T-helper 2 cell treated with Interferon-gamma antibody and Interleukin-4, amounts not matched to agents 5 μg/mL and 100 μg/mL, for 36 hours (primary cell): ENCODE results near the gene UGT2A1.

Experiments used
- DNase-seq: peaks from one replicate; pipeline ENCODE4 v3.0.0; 2021; ENCODE audit warnings: low spot score
- H3K27ac Mint-ChIP-seq: one replicate; pipeline ENCODE4 v1.8.0; 2021; ENCODE audit warnings: mild to moderate bottlenecking, mixed read lengths
- H3K27me3 Mint-ChIP-seq: one replicate; pipeline ENCODE4 v1.8.0; 2021; ENCODE audit warnings: low read depth, mixed read lengths
- H3K36me3 Mint-ChIP-seq: one replicate; pipeline ENCODE4 v1.8.0; 2021; ENCODE audit warnings: low read depth, mixed read lengths
- H3K4me1 Mint-ChIP-seq: one replicate; pipeline ENCODE4 v1.8.0; 2021; ENCODE audit warnings: low read depth, mixed read lengths
- H3K4me3 Mint-ChIP-seq: one replicate; pipeline ENCODE4 v1.8.0; 2022; ENCODE audit warnings: mild to moderate bottlenecking, moderate library complexity, mixed read lengths
- H3K9me3 Mint-ChIP-seq: one replicate; pipeline ENCODE4 v1.8.0; 2021; ENCODE audit warnings: mixed read lengths

UGT2A1 gene

DNA sequence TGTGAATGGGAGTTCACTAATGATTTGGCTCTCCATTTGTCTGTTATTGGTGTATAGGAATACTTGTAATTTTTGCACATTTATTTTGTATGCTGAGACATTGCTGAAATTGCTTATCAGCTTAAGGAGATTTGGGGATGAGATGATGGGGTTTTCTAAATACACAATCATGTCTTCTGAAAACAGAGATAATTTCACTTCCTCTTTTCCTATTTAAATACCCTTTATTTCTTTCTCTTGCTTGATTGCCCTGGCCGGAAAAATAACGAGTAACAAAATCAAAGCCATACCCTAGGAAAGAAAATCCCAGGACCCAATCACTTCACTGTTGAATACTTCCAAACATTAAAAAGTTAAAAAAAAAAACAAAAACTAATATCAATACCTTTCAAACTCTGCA lies 89.6 kb downstream of the UGT2A1 start:
- H3K27me3 Mint-ChIP-seq: no peaks in the 10 kb centered on the region

DNA sequence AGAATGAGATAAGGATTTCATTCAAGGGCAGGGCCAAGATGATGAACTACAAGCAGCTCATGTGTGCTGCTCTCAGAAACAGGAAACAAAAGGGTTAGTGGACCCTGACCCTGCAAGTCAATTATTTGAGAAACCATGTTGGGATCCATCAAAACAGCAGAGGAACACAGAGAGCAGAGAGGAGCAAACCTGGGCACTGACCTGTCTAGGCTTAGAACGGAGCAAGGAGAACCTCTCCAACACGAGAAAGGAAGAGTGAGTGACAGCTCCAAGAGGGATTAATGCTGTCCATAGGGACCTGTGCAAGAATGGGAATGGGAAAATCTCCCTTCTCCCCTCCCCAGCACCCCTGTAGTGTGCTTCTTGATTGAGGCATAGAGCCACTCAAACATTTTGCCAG lies 103.4 kb downstream of the UGT2A1 start:
- no peaks in the 10 kb centered on the region for H3K27me3 Mint-ChIP-seq
- no peak overlapping the region for H3K4me3 Mint-ChIP-seq
- no peaks in the 10 kb centered on the region for H3K36me3 Mint-ChIP-seq
- no peaks in the 10 kb centered on the region for H3K9me3 Mint-ChIP-seq
- H3K27ac Mint-ChIP-seq: no peak overlapping the region
- no peaks in the 10 kb centered on the region for H3K4me1 Mint-ChIP-seq
- no peak for DNase-seq

More for the DNA sequence above, 89.6 kb downstream of the UGT2A1 start:
- Mint-ChIP-seq H3K36me3 (no peaks in the 10 kb centered on the region), H3K9me3 (no peaks in the 10 kb centered on the region), H3K27ac (no peak overlapping the region), H3K4me1 (no peaks in the 10 kb centered on the region), H3K4me3 (no peak overlapping the region)
- no peak for DNase-seq

DNA sequence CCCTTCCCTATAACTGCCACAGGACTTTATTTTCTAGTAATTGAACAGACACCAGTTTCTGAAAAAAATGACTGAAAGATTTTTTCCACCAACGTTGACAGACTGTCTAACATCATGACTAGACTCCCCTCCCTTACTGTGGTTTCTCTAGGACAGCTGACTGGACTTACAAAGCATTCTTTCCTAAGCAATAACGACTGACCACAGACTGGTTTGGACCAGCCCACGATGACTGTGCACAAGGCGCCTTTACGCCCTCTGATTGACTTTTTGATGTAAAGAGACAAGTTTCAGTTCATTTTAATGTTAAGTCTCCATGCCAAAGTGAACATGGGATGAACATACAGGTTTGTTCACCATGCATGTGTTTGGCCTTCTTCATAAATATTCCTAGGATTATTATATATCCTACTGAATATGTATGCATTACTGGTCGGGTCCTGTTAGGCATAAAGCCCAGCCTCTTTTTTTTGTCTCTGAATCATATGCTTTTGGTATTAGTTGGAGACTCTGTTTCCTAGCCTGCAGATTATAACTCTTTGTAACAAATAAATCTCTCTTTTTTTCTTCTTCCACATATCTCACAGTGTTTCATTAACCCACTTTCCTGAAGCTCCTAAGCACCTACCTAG lies 106.8 kb downstream of the UGT2A1 start:
- no peak for DNase-seq
- Mint-ChIP-seq H3K9me3 (no peaks in the 10 kb centered on the region), H3K27ac (no peak overlapping the region), H3K4me1 (no peaks in the 10 kb centered on the region), H3K27me3 (no peaks in the 10 kb centered on the region), H3K36me3 (no peaks in the 10 kb centered on the region), H3K4me3 (no peak overlapping the region)
